Measurements from ENCODE around the gene FXN. TPM values are rescaled to one million over a fixed set of nuclear protein-coding genes. Genes with fewer than 3 reads are reported as not detected.

The FXN gene
- polyA plus RNA-seq, 1 of the 3 experiments (the other 2 are of a cell fraction) = 15.7 TPM

DNA sequence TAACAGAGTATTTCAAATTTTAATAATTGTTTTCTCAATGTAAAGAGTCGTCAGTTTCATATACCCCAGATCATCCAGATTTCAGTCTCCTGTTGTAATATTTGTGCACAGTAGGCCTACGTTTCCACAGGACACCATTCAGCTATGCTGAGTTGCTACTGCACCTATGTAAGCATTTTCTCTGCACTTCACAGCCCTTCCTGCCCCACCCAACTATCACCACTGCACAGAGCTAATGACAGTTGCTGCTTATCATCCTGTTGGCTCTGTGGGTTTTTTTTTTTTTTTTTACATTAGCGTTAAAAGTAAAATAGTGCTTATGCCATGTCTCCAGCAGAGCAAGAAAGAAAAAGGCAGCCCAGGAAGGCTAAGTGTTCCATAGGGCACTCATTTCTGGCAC lies 15.7 kb upstream of the FXN start:
- H3K27me3 ChIP-seq (ENCODE audit: insufficient read depth) = peaks cover 59% of the 10 kb centered on the region
- ChIA-PET CTCF (interaction anchor here (0.7 to 1.1 kb wide), 4 partner anchors 15 to 922 kb away, joined by 3 to 5 read pairs (median 3); no protein-coding TSS in a partner anchor), POLR2A (no interaction called here)
- no peaks in the 10 kb centered on the region for H3K9me2 ChIP-seq
- H3K9me3 ChIP-seq = no peaks in the 10 kb centered on the region
- no peaks in the 10 kb centered on the region for H4K20me1 ChIP-seq (ENCODE audit: insufficient read depth)
- no peaks in the 10 kb centered on the region for H3K36me3 ChIP-seq (replicated peaks in 1 of 2; ENCODE audit: control insufficient read depth in 1 of 2, insufficient read depth in 2 of 2, low read length in 1 of 2)
- no peak overlapping the region for H3K9ac ChIP-seq
- no peaks in the 10 kb centered on the region for H3F3A ChIP-seq (replicated peaks; ENCODE audit: insufficient read depth)
- H2AFZ ChIP-seq (ENCODE audit: low read depth) = no peak overlapping the region
- TF ChIP-seq FOSL2 (IDR thresholded peaks at IDR 0.05; ENCODE audit: borderline replicate concordance, low read depth) = no peak
- 2% methylated on average over 3 of the region's 3 CpGs for WGBS (ENCODE audit: low lambda C conversion rate)
- H3K4me1 ChIP-seq (ENCODE audit: control insufficient read depth in 1 of 2, insufficient read depth in 2 of 2, low read depth in 1 of 2, low read length in 1 of 2) = no peaks in the 10 kb centered on the region
- no peak overlapping the region for H3K4me3 ChIP-seq (ENCODE audit: low read depth in 2 of 2, low read length in 1 of 2)
- H3K4me2 ChIP-seq = no peak overlapping the region
- no peak overlapping the region for H3K27ac ChIP-seq (ENCODE audit: low read depth in 2 of 2, low read length in 1 of 2)
- no peaks in the 10 kb centered on the region for H3K79me2 ChIP-seq (ENCODE audit: insufficient read depth)
- DNase-seq = no peak

DNA sequence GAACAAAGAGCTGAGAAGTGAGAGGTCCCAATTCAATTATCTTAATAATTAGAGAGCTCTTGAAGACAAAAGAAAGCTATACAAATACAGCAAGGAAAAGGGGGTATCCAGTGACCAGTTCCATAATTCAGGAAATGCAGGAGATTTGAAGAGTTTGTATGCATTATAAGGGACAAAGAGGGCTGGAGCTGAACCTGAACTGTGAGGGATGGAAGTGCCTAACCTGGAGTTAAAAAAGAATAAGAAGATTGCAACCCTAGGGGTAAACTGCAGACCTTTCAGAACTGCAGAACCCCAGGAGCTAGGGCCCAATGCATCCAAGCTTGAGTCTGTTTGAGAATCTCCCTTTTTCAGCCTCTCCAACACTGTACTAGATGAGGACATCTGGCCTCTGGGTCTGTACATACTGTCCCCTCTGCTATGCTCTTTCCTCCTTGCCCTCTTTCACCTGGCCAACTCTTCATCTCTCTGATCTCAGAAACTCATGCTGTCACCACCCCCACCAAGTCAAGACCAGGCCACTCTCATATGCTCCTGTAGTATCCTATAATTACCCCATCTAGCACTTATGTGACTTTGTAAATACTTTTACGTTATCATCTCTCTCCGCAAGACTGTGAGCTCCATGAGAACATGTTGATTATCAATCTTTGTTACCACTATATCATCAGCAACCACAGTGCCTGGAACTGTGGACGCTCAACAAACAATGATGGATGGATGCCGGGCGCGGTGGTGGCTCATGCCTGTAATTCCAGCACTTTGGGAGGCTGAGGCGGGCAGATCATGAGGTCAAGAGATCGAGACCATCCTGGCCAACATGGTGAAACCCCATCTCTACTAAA lies 15.0 kb upstream of the FXN start:
- H3K9me2 ChIP-seq = no peaks in the 10 kb centered on the region
- H3K4me3 ChIP-seq (ENCODE audit: low read depth in 2 of 2, low read length in 1 of 2) = no peak overlapping the region
- H3K79me2 ChIP-seq (ENCODE audit: insufficient read depth) = no peaks in the 10 kb centered on the region
- no peak overlapping the region for H2AFZ ChIP-seq (ENCODE audit: low read depth)
- no peak overlapping the region for H3K27ac ChIP-seq (ENCODE audit: low read depth in 2 of 2, low read length in 1 of 2)
- TF ChIP-seq, protein P1, sequence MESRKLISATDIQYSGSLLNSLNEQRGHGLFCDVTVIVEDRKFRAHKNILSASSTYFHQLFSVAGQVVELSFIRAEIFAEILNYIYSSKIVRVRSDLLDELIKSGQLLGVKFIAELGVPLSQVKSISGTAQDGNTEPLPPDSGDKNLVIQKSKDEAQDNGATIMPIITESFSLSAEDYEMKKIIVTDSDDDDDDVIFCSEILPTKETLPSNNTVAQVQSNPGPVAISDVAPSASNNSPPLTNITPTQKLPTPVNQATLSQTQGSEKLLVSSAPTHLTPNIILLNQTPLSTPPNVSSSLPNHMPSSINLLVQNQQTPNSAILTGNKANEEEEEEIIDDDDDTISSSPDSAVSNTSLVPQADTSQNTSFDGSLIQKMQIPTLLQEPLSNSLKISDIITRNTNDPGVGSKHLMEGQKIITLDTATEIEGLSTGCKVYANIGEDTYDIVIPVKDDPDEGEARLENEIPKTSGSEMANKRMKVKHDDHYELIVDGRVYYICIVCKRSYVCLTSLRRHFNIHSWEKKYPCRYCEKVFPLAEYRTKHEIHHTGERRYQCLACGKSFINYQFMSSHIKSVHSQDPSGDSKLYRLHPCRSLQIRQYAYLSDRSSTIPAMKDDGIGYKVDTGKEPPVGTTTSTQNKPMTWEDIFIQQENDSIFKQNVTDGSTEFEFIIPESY (IDR thresholded peaks at IDR 0.05; ENCODE audit: borderline replicate concordance, low read depth) = no peak
- TF ChIP-seq SMC3 (IDR thresholded peaks at IDR 0.05; ENCODE audit: low read depth, low read length) = no peak
- TF ChIP-seq ELF1 (IDR thresholded peaks at IDR 0.05) = no peak
- TF ChIP-seq FOXJ3 (CRISPR knock-in tag; IDR thresholded peaks at IDR 0.05) = no peak
- TF ChIP-seq, protein P2, sequence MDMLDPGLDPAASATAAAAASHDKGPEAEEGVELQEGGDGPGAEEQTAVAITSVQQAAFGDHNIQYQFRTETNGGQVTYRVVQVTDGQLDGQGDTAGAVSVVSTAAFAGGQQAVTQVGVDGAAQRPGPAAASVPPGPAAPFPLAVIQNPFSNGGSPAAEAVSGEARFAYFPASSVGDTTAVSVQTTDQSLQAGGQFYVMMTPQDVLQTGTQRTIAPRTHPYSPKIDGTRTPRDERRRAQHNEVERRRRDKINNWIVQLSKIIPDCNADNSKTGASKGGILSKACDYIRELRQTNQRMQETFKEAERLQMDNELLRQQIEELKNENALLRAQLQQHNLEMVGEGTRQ (IDR thresholded peaks at IDR 0.05; ENCODE audit: borderline replicate concordance, low read depth, low read length) = no peak
- TF ChIP-seq JUND (IDR thresholded peaks at IDR 0.05) = no peak
- no peak for TF ChIP-seq POLR2AphosphoS5 (IDR thresholded peaks at IDR 0.05; ENCODE audit: low read depth, low read length)
- no peak for TF ChIP-seq MEF2A (IDR thresholded peaks at IDR 0.05; ENCODE audit: borderline replicate concordance, low read depth)
- TF ChIP-seq, protein P3, sequence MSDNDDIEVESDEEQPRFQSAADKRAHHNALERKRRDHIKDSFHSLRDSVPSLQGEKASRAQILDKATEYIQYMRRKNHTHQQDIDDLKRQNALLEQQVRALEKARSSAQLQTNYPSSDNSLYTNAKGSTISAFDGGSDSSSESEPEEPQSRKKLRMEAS (IDR thresholded peaks at IDR 0.05; ENCODE audit: low read depth) = no peak
- no peak for TF ChIP-seq FOXM1 (IDR thresholded peaks at IDR 0.05; ENCODE audit: low read depth)
- TF ChIP-seq, protein P4, sequence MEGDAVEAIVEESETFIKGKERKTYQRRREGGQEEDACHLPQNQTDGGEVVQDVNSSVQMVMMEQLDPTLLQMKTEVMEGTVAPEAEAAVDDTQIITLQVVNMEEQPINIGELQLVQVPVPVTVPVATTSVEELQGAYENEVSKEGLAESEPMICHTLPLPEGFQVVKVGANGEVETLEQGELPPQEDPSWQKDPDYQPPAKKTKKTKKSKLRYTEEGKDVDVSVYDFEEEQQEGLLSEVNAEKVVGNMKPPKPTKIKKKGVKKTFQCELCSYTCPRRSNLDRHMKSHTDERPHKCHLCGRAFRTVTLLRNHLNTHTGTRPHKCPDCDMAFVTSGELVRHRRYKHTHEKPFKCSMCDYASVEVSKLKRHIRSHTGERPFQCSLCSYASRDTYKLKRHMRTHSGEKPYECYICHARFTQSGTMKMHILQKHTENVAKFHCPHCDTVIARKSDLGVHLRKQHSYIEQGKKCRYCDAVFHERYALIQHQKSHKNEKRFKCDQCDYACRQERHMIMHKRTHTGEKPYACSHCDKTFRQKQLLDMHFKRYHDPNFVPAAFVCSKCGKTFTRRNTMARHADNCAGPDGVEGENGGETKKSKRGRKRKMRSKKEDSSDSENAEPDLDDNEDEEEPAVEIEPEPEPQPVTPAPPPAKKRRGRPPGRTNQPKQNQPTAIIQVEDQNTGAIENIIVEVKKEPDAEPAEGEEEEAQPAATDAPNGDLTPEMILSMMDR (IDR thresholded peaks at IDR 0.05) = no peak
- TF ChIP-seq TAF1 (IDR thresholded peaks at IDR 0.05; ENCODE audit: borderline replicate concordance, low read depth, low read length) = no peak
- TF ChIP-seq RFX5 (IDR thresholded peaks at IDR 0.05; ENCODE audit: low read length) = no peak
- TF ChIP-seq FOSL2 (IDR thresholded peaks at IDR 0.05; ENCODE audit: borderline replicate concordance, low read depth) = no peak
- H3K4me2 ChIP-seq = no peak overlapping the region
- H3K27me3 ChIP-seq (ENCODE audit: insufficient read depth) = peaks cover 62% of the 10 kb centered on the region
- H3F3A ChIP-seq (replicated peaks; ENCODE audit: insufficient read depth) = no peaks in the 10 kb centered on the region
- H3K9ac ChIP-seq = no peak overlapping the region
- H3K36me3 ChIP-seq (replicated peaks in 1 of 2; ENCODE audit: control insufficient read depth in 1 of 2, insufficient read depth in 2 of 2, low read length in 1 of 2) = no peaks in the 10 kb centered on the region
- ChIA-PET POLR2A (no interaction called here), CTCF (interaction anchor here (0.7 to 1.1 kb wide), 4 partner anchors 15 to 921 kb away, joined by 3 to 5 read pairs (median 3); no protein-coding TSS in a partner anchor)
- WGBS (ENCODE audit: low lambda C conversion rate) = 40% methylated on average over 8 of the region's 8 CpGs
- no peaks in the 10 kb centered on the region for H3K4me1 ChIP-seq (ENCODE audit: control insufficient read depth in 1 of 2, insufficient read depth in 2 of 2, low read depth in 1 of 2, low read length in 1 of 2)
- no peaks in the 10 kb centered on the region for H4K20me1 ChIP-seq (ENCODE audit: insufficient read depth)
- H3K9me3 ChIP-seq = no peaks in the 10 kb centered on the region
- DNase-seq = no peak
